GM08714 (cell line): ENCODE results near the gene ANK2.

Experiments
- H3K4me3 ChIP-seq: fragments of 200-500 bp; sonication (Bioruptor generic); 2 replicates; pipeline ENCODE4 v1.5.1; 2014; ENCODE audit warnings: mild to moderate bottlenecking, low read length, inconsistent platforms
- ZNF274 ChIP-seq: IDR thresholded peaks from 2 replicates; pipeline ENCODE4 v1.6.1; 2012; ENCODE audit warnings: mild to moderate bottlenecking, low read depth, low read length

Gene ANK2

DNA sequence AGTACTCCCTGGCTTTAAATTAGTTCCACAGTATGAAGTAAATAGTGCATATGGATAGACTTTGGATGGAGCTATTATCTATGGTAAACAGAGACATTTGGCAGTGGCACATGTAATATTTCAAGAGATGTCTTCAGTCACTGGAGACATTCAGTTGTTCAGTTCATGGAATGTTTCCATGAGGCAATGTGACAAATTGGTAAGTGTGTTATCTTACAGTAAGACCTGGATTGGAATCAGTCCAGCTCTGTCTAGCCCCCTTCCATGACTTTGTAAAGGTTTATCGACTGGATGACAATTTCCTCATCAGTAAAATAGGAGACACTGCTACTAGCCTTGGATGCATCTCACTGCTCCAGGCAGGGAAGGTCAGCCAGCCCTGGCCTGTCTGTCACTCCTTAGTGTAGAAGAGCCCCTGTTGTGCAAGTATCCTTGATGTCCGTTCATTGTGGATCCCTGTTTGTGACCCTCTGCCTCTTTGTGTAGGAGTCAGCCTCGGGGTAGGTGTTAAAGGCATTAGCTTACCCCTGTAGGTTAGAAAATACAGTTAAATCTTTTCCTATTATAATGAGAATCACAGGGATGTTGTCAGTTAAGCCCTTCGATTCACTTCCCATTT is 335.9 kb downstream of the ANK2 start:
- no peak for TF ChIP-seq ZNF274

GRCh38 chr4:113389160-113389559 is 339.7 kb downstream of the ANK2 start:
- H3K4me3 ChIP-seq, result no peak overlapping the region
- TF ChIP-seq ZNF274, result no peak

More for the DNA sequence above, 335.9 kb downstream of the ANK2 start:
- no peak overlapping the region for H3K4me3 ChIP-seq

DNA sequence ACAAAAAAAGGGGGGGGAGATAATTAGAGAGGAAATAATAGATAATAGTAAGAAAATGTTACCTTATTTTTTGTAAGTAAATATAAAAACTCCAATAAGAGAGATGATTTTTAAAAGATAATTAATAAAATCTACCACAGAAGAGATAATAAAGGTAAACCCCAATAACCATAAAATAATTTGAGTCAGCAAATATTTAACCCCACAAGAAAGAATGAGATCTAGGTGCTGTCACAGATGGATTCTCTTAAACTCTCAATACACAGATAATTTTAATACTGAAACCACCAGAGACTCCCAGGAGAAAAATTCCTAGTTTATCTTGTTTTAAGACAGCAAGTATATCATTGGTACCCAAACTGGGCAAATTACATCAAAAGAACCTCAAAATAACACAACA is 341.4 kb downstream of the ANK2 start:
- no peak overlapping the region for H3K4me3 ChIP-seq
- TF ChIP-seq ZNF274, result no peak

DNA sequence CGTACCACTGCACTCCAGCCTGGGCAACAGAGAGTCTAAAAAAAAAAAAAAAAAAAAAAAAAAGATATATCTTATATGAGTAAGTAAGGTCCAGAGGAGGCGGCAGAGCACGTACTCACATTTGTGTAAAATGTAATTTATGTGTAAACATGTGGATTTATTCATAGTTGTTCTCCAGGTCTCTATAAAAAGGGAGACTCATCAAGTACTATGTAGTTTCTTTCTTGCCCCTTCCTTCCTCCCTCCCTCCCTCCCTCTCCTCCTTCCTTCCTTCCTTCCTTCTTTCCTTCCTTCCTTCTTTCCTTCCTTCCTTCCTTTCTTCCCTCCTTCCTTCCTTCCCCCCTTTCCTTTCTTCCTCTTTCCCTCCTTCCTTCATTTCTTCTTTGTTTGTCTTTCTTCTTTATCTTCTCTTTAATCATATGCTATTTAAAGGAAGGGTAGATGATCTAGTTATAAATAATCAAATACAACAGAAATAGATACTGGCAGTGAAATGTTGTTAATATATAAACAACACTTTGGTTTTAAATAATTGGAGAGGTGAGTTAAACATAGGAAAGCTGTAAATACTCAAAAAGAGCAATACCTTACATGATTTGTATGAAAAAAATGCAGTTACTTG is 344.8 kb downstream of the ANK2 start:
- no peak for TF ChIP-seq ZNF274
- H3K4me3 ChIP-seq, result no peak overlapping the region

DNA sequence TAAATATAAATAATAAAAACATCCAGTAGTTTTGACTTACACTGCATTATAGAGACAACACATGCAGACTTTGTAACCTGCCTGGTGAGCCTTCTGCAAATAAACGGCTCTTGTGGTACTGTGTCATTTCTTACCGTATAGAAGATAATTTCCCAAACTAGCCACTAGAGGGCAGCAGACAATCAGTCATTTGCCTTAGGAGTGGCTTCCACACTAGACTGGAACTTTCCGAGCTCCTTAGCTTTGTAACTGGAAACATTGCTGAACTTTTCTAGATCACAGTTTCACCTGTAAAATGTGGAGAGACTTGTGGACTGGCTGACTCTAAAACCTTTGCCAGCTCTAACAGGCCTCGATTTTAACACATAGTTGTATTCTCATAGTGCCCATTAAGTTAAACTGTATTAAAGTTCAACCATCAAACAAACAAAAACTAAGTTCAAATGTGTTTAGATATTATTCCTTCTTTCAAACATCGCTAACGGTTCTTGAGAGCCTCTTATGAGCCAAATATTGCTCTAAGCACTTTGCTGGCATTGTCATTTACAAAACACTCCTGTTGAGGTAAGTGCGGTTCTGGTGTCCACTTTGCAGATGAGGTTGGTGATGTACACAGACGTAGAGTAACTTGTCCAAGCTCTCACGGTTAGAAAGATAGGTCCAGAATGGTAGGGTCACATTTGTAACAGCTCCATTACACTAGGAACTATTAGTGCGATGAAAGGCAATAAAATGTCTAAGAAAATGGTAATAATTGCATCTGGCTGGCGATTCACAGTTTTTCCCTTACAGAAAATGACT is 345.5 kb downstream of the ANK2 start:
- TF ChIP-seq ZNF274, result no peak
- no peak overlapping the region for H3K4me3 ChIP-seq

DNA sequence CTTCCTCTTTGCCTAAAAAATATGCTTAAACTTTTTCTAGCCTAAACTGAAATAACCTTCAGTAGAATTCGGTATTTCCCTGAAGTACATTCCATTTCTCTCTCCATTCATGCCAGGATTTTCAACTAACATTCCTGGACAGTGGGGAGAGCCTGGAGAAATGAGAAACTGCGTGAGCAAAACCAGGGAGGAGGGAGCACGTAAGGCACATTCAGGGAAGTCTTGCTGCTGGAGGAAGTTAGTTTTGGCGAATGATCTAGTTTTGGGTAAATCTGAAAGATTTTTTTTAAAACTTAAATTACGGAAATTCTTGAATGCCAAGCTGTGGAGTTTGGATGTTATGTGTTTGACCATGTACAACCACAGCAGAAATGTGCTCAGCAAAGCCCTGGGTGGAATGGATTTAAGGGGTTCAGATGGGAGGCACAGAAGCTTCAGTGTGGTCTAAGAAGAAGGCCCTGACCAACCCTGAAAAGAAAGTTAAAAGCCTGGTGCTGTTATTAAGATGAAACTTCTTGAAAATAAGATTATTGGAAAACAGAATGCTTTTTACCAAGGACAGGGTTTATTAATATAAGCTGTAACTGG is 347.8 kb downstream of the ANK2 start:
- no peak for TF ChIP-seq ZNF274
- H3K4me3 ChIP-seq, result no peak overlapping the region

GRCh38 chr4:113398441-113399143 is 349.1 kb downstream of the ANK2 start:
- H3K4me3 ChIP-seq, result no peak overlapping the region
- TF ChIP-seq ZNF274, result no peak

- TF ChIP-seq ZNF274, result no peak
- H3K4me3 ChIP-seq, result no peak overlapping the region
Measured at GRCh38 chr4:113404167-113404571, 354.7 kb downstream of the ANK2 start.

DNA sequence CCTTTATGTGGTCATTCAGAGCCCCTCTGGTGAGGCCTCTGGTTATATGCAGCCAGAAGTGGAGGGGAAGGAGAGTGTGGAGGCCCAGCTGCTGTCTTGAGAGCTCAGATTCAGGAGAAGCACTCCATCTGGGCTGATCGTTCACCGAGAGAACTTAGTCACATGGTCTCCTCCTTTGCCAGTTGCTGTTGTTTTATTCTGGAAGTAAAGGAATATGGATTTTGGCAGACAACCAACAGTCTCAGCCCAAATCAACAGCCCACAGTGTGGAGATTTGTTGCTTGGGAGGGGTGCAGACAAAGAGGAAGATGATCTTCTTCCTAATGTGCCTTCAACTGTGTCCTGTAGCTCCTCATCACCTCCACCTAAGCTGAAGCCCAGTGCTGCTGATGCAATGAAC is 355.4 kb downstream of the ANK2 start:
- H3K4me3 ChIP-seq, result no peak overlapping the region
- TF ChIP-seq ZNF274, result no peak

DNA sequence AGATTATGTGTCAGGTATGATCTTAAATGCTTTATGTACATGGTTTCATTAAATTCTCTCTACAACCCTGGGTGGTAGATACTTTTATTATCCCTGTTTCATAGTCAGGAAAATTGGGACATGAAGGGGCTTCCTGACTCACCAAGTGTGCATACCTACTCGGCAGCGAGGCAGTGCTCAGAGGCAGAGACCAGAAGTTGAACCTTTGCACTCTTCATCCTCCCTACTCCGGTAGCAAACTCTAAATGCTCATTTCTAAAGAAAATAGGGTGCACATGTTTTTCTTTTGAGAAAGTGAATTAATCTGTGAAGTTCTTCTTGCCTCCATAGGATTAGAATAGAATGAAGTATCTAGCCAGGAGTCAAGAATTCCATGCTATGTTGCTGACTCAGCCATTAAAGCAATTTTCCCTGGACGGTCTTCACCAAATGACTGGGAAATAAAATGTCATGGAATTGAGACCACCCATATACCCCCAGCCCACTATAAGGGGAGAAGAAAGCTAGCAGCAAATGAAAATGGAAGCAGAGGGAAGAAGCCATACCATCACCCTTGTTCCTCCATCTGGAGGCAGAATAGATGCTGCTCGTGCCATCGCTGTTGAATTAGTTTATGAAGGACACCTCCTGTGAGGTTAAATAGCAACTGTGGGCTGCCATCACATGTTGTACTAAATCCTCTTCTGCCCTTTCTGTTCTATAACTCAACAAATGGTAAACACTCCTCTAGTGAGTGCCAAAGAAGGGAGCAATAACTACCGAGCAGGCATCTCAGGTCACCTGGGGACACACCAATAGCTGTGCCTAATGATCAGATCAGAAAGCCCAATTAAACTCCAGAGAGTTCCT is 356.6 kb downstream of the ANK2 start:
- no peak for TF ChIP-seq ZNF274
- H3K4me3 ChIP-seq, result no peak overlapping the region

DNA sequence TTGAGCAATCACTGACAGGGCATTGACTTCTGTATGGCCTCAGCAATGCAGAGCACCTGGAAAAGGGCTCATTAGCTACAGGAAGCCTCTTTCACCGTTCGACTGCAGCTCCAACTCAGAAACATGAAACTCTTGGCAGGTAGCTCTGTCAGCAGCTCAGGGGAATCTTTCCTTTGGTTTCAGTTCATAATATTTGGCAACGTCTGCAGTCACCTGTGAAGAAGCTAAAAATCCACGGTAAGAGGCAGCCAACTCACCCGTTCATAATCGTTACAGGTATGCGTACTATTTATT is 357.2 kb downstream of the ANK2 start:
- H3K4me3 ChIP-seq, result no peak overlapping the region
- TF ChIP-seq ZNF274, result no peak

GRCh38 chr4:113407409-113407808 is 358.0 kb downstream of the ANK2 start:
- no peak overlapping the region for H3K4me3 ChIP-seq

GRCh38 chr4:113409181-113409580 is 359.7 kb downstream of the ANK2 start:
- TF ChIP-seq ZNF274, result no peak
- H3K4me3 ChIP-seq, result no peak overlapping the region

More at GRCh38 chr4:113407409-113407808, 358.0 kb downstream of the ANK2 start:
- no peak for TF ChIP-seq ZNF274

DNA sequence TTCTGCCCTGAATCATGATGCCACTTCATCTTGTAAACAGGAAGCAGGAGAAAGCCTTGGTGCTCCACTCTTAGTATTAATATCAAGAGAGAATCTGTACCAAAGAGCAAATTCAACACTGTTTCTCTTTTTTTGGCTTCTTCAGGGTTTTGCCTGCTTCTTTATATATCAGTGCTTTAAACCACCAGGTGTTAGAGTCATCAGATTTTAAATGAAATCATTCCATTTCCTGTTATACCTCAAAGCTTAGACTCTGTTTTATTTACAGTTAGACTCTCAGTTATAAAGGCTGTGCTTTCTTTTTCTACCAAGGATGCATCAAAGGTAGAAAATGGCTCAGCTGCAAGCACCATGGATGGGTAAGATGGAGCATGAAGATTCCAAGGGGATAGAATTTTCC is 361.2 kb downstream of the ANK2 start:
- no peak for TF ChIP-seq ZNF274
- H3K4me3 ChIP-seq, result no peak overlapping the region
